Measurements from ENCODE around the gene ALLC. TPM values are rescaled to one million over a fixed set of nuclear protein-coding genes. Genes with fewer than 3 reads are reported as not detected.

ALLC gene

Small RNAs within 50 kb of the gene (small RNA-seq; reads per million reads assigned to genes)
- not detected for gene TMSB4XP2 (ENCODE audit: insufficient read depth)
